H1 (cell line): ENCODE data around the gene TGFBRAP1. TPM values are rescaled to one million over a fixed set of nuclear protein-coding genes. Genes with fewer than 3 reads are reported as not detected.

Experiments used
- ATF2 ChIP-seq: IDR thresholded peaks from 2 replicates; pipeline ENCODE4 v1.6.1; 2012; ENCODE audit warnings: low read length, inconsistent platforms
- BRCA1 ChIP-seq: IDR thresholded peaks from 2 replicates; pipeline ENCODE4 v1.6.1; 2012; ENCODE audit warnings: low read depth, low read length, improper control_type of control experiment
- CEBPB ChIP-seq: IDR thresholded peaks from 2 replicates; pipeline ENCODE4 v1.6.1; 2012; ENCODE audit warnings: low read depth, low read length
- KDM5A ChIP-seq: fragments of 200-600 bp; IDR thresholded peaks from 2 replicates; pipeline ENCODE4 v1.7.1; 2012; ENCODE audit warnings: mild to moderate bottlenecking, low read length, inconsistent platforms, mixed read lengths
- MAX ChIP-seq: IDR thresholded peaks from 2 replicates; pipeline ENCODE4 v1.6.1; 2012; ENCODE audit warnings: inconsistent platforms
- RAD21 ChIP-seq, 2 experiments: IDR thresholded peaks in 1 of 2; conservative IDR thresholded peaks in 1 of 2; 2 replicates each; pipeline ENCODE4 v1.6.1; 2011; ENCODE audit warnings: low read depth in 2 of 2, low read length in 2 of 2, improper control_type of control experiment in 1 of 2, inconsistent platforms in 1 of 2, mild to moderate bottlenecking in 1 of 2, moderate library complexity in 1 of 2
- SIRT6 ChIP-seq: IDR thresholded peaks from one replicate; pipeline ENCODE4 v1.7.1; 2012; ENCODE audit warnings: low read length, inconsistent platforms
- SP1 ChIP-seq: IDR thresholded peaks from 2 replicates; pipeline ENCODE4 v1.6.1; 2011; ENCODE audit warnings: low read depth, low read length
- USF2 ChIP-seq: IDR thresholded peaks from 2 replicates; pipeline ENCODE4 v1.6.1; 2011; ENCODE audit warnings: low read length, improper control_type of control experiment
- polyA plus RNA-seq, 7 experiments: library from polyadenylated mRNA; depleted of rRNA in 3 of 7; stranded (reverse) in 5 of 7; unstranded in 2 of 7; fragments of >200 nt in 5 of 7; fragments of 200-250 nt in 2 of 7; gene quantifications; 1 replicate in 5 of 7; 2 replicates in 1 of 7; 4 replicates in 1 of 7; pipeline versions ENCODE4 v1.2.1 to v1.2.3, GENCODE V29; 2011 to 2013; ENCODE audit warnings: missing spikeins in 2 of 7, mixed read lengths in 2 of 7
- total RNA-seq: library from RNA; stranded (reverse); fragmentation: NEBNext Ultra II Directional; extraction: Animal tissue kit (Norgen Biotek cat#: 25700); gene quantifications from 2 replicates; pipeline ENCODE4 v1.2.1, GENCODE V29; 2021

TGFBRAP1 gene
- total and polyA plus RNA-seq, 2 of the 8 experiments (the other 6 are each of a cell fraction or from before 2014, with no cell fraction given) = 11.2 to 20.2 TPM

GRCh38 chr2:105330681-105331375, 1.3 kb upstream of the TGFBRAP1 start (continued):
- TF ChIP-seq KDM5A (no peak), USF2 (no peak), SP1 (no peak), RAD21 (IDR thresholded peaks at IDR 0.05 in 1 of 2, conservative IDR thresholded peaks at IDR 0.05 in 1 of 2; ENCODE audit: low read depth in 2 of 2, low read length in 2 of 2) (no peak), MAX (no peak), BRCA1 (no peak), ATF2 (no peak), SIRT6 (no peak), CEBPB (no peak)
